Peyer's patch (tissue), 4 donors: ENCODE data around the gene PLPPR5.

Experiments used
- CTCF ChIP-seq, 6 experiments: fragments of 450-650 bp in 4 of 6; fragments of 200-600 bp in 2 of 6; sonication (generic) in 1 of 6; IDR thresholded peaks; one replicate each; pipeline ENCODE4 v1.5.1; 2017 to 2019; ENCODE audit warnings: antibody characterized with exemption in 6 of 6, mild to moderate bottlenecking in 3 of 6, moderate library complexity in 1 of 6
- POLR2A ChIP-seq, 2 donors: fragments of 450-650 bp; IDR thresholded peaks; one replicate each; pipeline ENCODE4 v1.5.1; 2017; ENCODE audit warnings: antibody characterized with exemption in 2 of 2, mild to moderate bottlenecking in 2 of 2, moderate library complexity in 2 of 2

- TF ChIP-seq CTCF (IDR thresholded peaks at IDR 0.05) (no peak), POLR2A (IDR thresholded peaks at IDR 0.05) (no peak)
Measured at GRCh38 chr1:99004861-99005442, at the start of gene PLPPR5.
